Measurements from ENCODE around the gene SPEF2. TPM values are rescaled to one million over a fixed set of nuclear protein-coding genes. Genes with fewer than 3 reads are reported as not detected.

SPEF2 gene
- total and polyA plus RNA-seq, 9 of the 15 experiments (the other 6 are each of a cell fraction or from before 2014, with no cell fraction given): 0.11 to 0.62 (median 0.20) TPM; not detected in 2

DNA sequence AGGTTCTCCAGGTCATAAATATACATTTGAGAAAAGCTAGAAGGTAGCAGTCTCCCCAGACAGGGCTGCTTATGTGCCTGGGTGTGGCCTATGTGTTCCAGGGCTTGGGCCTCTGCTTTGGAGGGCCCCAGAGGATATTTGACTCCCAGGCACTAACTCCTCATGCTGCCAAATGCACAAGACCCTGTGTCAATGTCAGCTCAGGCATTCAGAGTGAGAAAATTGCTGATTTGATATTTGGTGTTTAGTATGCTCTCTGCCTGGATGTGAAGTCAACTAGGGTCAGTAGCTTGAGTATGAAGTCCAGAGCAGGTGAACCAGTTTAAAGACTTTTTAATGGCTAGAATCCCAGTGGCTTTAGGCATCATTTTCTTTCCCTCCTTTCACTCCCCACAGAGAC, 181.5 kb downstream of the SPEF2 start (continued):
- TF ChIP-seq MGA (IDR thresholded peaks at IDR 0.05): no peak
- TF ChIP-seq PPARD (CRISPR knock-in tag; IDR thresholded peaks at IDR 0.05): no peak
- no peak for TF ChIP-seq BDP1 (IDR thresholded peaks at IDR 0.05; ENCODE audit: insufficient read depth, insufficient read length)
- TF ChIP-seq IRF2 (CRISPR knock-in tag; IDR thresholded peaks at IDR 0.05): no peak
- TF ChIP-seq, protein P1, sequence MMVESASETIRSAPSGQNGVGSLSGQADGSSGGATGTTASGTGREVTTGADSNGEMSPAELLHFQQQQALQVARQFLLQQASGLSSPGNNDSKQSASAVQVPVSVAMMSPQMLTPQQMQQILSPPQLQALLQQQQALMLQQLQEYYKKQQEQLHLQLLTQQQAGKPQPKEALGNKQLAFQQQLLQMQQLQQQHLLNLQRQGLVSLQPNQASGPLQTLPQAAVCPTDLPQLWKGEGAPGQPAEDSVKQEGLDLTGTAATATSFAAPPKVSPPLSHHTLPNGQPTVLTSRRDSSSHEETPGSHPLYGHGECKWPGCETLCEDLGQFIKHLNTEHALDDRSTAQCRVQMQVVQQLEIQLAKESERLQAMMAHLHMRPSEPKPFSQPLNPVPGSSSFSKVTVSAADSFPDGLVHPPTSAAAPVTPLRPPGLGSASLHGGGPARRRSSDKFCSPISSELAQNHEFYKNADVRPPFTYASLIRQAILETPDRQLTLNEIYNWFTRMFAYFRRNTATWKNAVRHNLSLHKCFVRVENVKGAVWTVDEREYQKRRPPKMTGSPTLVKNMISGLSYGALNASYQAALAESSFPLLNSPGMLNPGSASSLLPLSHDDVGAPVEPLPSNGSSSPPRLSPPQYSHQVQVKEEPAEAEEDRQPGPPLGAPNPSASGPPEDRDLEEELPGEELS (CRISPR knock-in tag; IDR thresholded peaks at IDR 0.05; ENCODE audit: borderline replicate concordance): no peak
- no peak for TF ChIP-seq MCM2 (IDR thresholded peaks at IDR 0.05; ENCODE audit: low read depth)
